GM12878 (cell line): ENCODE measurements around the gene OPCML. TPM values are rescaled to one million over a fixed set of nuclear protein-coding genes. Genes with fewer than 3 reads are reported as not detected.

ENCODE experiments used
- ATAC-seq: fragments of 200-7000 bp; cut with Tn5 transposase; 3 replicates; pipeline ENCODE4 v1.9.1; 2020; ENCODE audit warnings: mild to moderate bottlenecking, moderate library complexity
- BruUV-seq: library from RNA; stranded (reverse); fragments of 400-500 nt; replicated peaks from 2 replicates; lab custom pipeline; 2021; lab: Mats Ljungman, UMichigan
- CTCF ChIA-PET: fragments of 300-600 bp; sonication (Branson Sonifier 250); formaldehyde crosslinking; extraction: SDS; loops from one replicate; lab custom pipeline; 2021; ENCODE audit warnings: inconsistent platforms; lab: Yijun Ruan, JAX
- POLR2A ChIA-PET: fragments of 350-600 bp; formaldehyde crosslinking; extraction: SDS; loops from one replicate; lab custom pipeline; 2021; ENCODE audit warnings: inconsistent platforms; lab: Charles Lee
- RAD21 ChIA-PET: fragments of 300-600 bp; sonication (Branson Sonifier 250); formaldehyde crosslinking; loops from one replicate; lab custom pipeline; 2023; ENCODE audit warnings: antibody characterized with exemption; ENCODE audit not compliant: unreplicated experiment; lab: Charles Lee
- SMC1A ChIA-PET: fragments of 300-600 bp; sonication (Branson Sonifier 250); formaldehyde crosslinking; loops from one replicate; lab custom pipeline; 2023; ENCODE audit not compliant: unreplicated experiment, uncharacterized antibody; lab: Charles Lee
- DNase-seq: peaks from one replicate; pipeline ENCODE4 v3.0.0-alpha.2; 2011; ENCODE audit warnings: low read depth, low spot score
- FAIRE-seq: peaks from 3 replicates; lab custom pipeline; 2011; peaks lifted over from hg19 to GRCh38; lab: Jason Lieb, UNC
- H2AFZ ChIP-seq: 2 replicates; pipeline ENCODE4 v1.6.0; 2011; ENCODE audit warnings: low read depth, low read length, control low read depth; ENCODE audit not compliant: control insufficient read depth
- H3K27ac ChIP-seq: 2 replicates; pipeline ENCODE4 v1.5.1; 2011; ENCODE audit warnings: control low read depth; ENCODE audit not compliant: control insufficient read depth, insufficient read depth
- H3K27me3 ChIP-seq, 2 experiments: replicated peaks in 1 of 2; 2 replicates each; pipeline versions ENCODE4 v1.6.0 to v1.6.1; 2011; ENCODE audit warnings: low read length in 1 of 2; ENCODE audit not compliant: control insufficient read depth in 2 of 2, insufficient read depth in 2 of 2
- H3K36me3 ChIP-seq, 2 experiments: 2 replicates each; pipeline ENCODE4 v1.5.1; 2011; ENCODE audit warnings: low read length in 1 of 2; ENCODE audit not compliant: control insufficient read depth in 2 of 2, insufficient read depth in 2 of 2
- H3K4me1 ChIP-seq: 2 replicates; pipeline ENCODE4 v1.6.1; 2011; ENCODE audit warnings: mild to moderate bottlenecking, low read length, moderate library complexity, mixed read lengths; ENCODE audit not compliant: control insufficient read depth, insufficient read depth
- H3K4me2 ChIP-seq: 2 replicates; pipeline ENCODE4 v1.6.0; 2011; ENCODE audit warnings: control low read depth; ENCODE audit not compliant: control insufficient read depth, insufficient read depth
- H3K4me3 ChIP-seq: fragments of 200-600 bp; sonication (generic); 2 replicates; pipeline ENCODE4 v1.5.1; 2016
- H3K79me2 ChIP-seq: 2 replicates; pipeline ENCODE4 v1.6.0; 2011; ENCODE audit warnings: low read length; ENCODE audit not compliant: control insufficient read depth, insufficient read depth
- H3K9ac ChIP-seq: 2 replicates; pipeline ENCODE4 v1.8.0; 2011; ENCODE audit warnings: low read length, control low read depth, mixed read lengths; ENCODE audit not compliant: control insufficient read depth, insufficient read depth
- H3K9me3 ChIP-seq: replicated peaks from 3 replicates; pipeline ENCODE4 v1.5.1; 2011; ENCODE audit warnings: mild to moderate bottlenecking, low read length; ENCODE audit not compliant: control insufficient read depth, insufficient read depth
- H4K20me1 ChIP-seq: 2 replicates; pipeline ENCODE4 v1.6.0; 2011; ENCODE audit not compliant: control insufficient read depth, insufficient read depth
- BHLHE40 ChIP-seq, 2 experiments: fragments of 450-650 bp in 1 of 2; IDR thresholded peaks; 2 replicates each; pipeline ENCODE4 v1.6.1; 2011 to 2017; ENCODE audit warnings: low read depth in 2 of 2, borderline replicate concordance in 1 of 2, improper control_type of control experiment in 1 of 2, low read length in 1 of 2, mild to moderate bottlenecking in 1 of 2
- CTCF ChIP-seq, 3 experiments: IDR thresholded peaks in 2 of 3; conservative IDR thresholded peaks in 1 of 3; 2 replicates each; pipeline ENCODE4 v1.5.1; 2011; ENCODE audit warnings: low read depth in 3 of 3, low read length in 3 of 3, mild to moderate bottlenecking in 3 of 3, control low read depth in 2 of 3, moderate library complexity in 2 of 3, inconsistent platforms in 1 of 3, mixed read lengths in 1 of 3; ENCODE audit not compliant: control insufficient read depth in 2 of 3, insufficient read depth in 1 of 3; ENCODE audit errors: extremely low read depth in 1 of 3
- E2F4 ChIP-seq: IDR thresholded peaks from 2 replicates; pipeline ENCODE4 v1.6.1; 2012; ENCODE audit warnings: low read depth, low read length, improper control_type of control experiment
- ESRRA ChIP-seq: IDR thresholded peaks from 2 replicates; pipeline ENCODE4 v1.6.1; 2012; ENCODE audit warnings: mild to moderate bottlenecking, low read length, improper control_type of control experiment
- IKZF2 ChIP-seq, 2 experiments: fragments of 450-650 bp; IDR thresholded peaks; 2 replicates each; pipeline ENCODE4 v1.6.1; 2017; ENCODE audit warnings: mild to moderate bottlenecking in 2 of 2, moderate library complexity in 2 of 2
- KDM1A ChIP-seq: fragments of 200-600 bp; sonication (generic); IDR thresholded peaks from 2 replicates; pipeline ENCODE4 v1.6.1; 2016; ENCODE audit warnings: borderline replicate concordance
- MEF2B ChIP-seq: fragments of 450-650 bp; IDR thresholded peaks from 2 replicates; pipeline ENCODE4 v1.6.1; 2018; ENCODE audit warnings: mild to moderate bottlenecking, moderate library complexity; ENCODE audit not compliant: partially characterized antibody, poor library complexity, severe bottlenecking
- MTA3 ChIP-seq: IDR thresholded peaks from 2 replicates; pipeline ENCODE4 v1.6.1; 2012; ENCODE audit warnings: low read length, inconsistent platforms, borderline replicate concordance
- MXI1 ChIP-seq: fragments of 150-350 bp; IDR thresholded peaks from 2 replicates; pipeline ENCODE4 v1.6.1; 2011; ENCODE audit warnings: low read depth, mild to moderate bottlenecking, inconsistent platforms, low read length, improper control_type of control experiment
- NR2F1 ChIP-seq: fragments of 450-650 bp; conservative IDR thresholded peaks from 2 replicates; pipeline ENCODE4 v1.6.1; 2017; ENCODE audit warnings: mild to moderate bottlenecking
- SIN3A ChIP-seq: IDR thresholded peaks from 2 replicates; pipeline ENCODE4 v1.6.1; 2012; ENCODE audit warnings: low read depth, low read length, improper control_type of control experiment
- SMAD1 ChIP-seq: fragments of 450-650 bp; IDR thresholded peaks from 2 replicates; pipeline ENCODE4 v1.6.1; 2018; ENCODE audit warnings: mild to moderate bottlenecking, low read depth; ENCODE audit not compliant: partially characterized antibody
- SMAD5 ChIP-seq: IDR thresholded peaks from 2 replicates; pipeline ENCODE4 v1.6.1; 2016; ENCODE audit warnings: antibody characterized with exemption, low read depth
- SRF ChIP-seq, 2 experiments: IDR thresholded peaks; 2 replicates each; pipeline ENCODE4 v1.6.1; 2011; ENCODE audit warnings: low read depth in 2 of 2, low read length in 2 of 2, mild to moderate bottlenecking in 1 of 2, moderate library complexity in 1 of 2
- SUPT20H ChIP-seq: IDR thresholded peaks from 2 replicates; pipeline ENCODE4 v1.6.1; 2011; ENCODE audit warnings: low read depth, mild to moderate bottlenecking, low read length, moderate library complexity, borderline replicate concordance; ENCODE audit not compliant: control insufficient read depth
- SUZ12 ChIP-seq: fragments of 200-600 bp; sonication (generic); IDR thresholded peaks from one replicate; pipeline ENCODE4 v1.6.1; 2018; ENCODE audit warnings: antibody characterized with exemption, mild to moderate bottlenecking; ENCODE audit not compliant: unreplicated experiment
- TBL1XR1 ChIP-seq: IDR thresholded peaks from 2 replicates; pipeline ENCODE4 v1.6.1; 2012; ENCODE audit warnings: low read depth, low read length, improper control_type of control experiment
- WGBS: methylation state at CpG from one replicate; pipeline ENCODE4 v1.1.6; 2016; ENCODE audit warnings: low lambda C conversion rate; ENCODE audit not compliant: insufficient replicate concordance, insufficient coverage; ENCODE audit errors: missing lambda C conversion rate; 5-methylcytosine and 5-hydroxymethylcytosine counted together
- in situ Hi-C: fragments of 300-500 bp; cut with MboI; formaldehyde crosslinking; loops from 9 replicates; pipeline ENCODE4 v1.14.3; 2018; ENCODE audit warnings: mixed read lengths
- intact Hi-C: fragments of 100-400 bp; cut with micrococcal nuclease; formaldehyde crosslinking; loops from one replicate; pipeline ENCODE4 v1.14.2; 2022; ENCODE audit not compliant: unreplicated experiment
- polyA plus RNA-seq, 11 experiments: library from polyadenylated mRNA; depleted of rRNA in 4 of 11; unstranded in 6 of 11; stranded (reverse) in 5 of 11; fragments of >200 nt; fragmentation: Nextera tagmentation in 4 of 11; fragmentation: Illumina TruSeq in 1 of 11; extraction: Ambion mirVana in 4 of 11; extraction: Trizol in 1 of 11; gene quantifications; 1 replicate in 1 of 11; 2 replicates in 10 of 11; pipeline versions ENCODE4 v1.2.1 to v1.2.3, GENCODE V29; 2011 to 2016; ENCODE audit warnings: inconsistent platforms in 2 of 11, missing spikeins in 2 of 11, low read depth in 1 of 11
- total RNA-seq, 4 experiments: library from RNA; depleted of rRNA in 3 of 4; stranded (reverse); fragments of >200 nt in 3 of 4; fragmentation: Illumina TruSeq in 1 of 4; extraction: Trizol in 1 of 4; gene quantifications; 2 replicates each; pipeline versions ENCODE4 v1.2.1 to v1.2.3, GENCODE V29; 2013 to 2021
- TF ChIP-seq, protein P1 (sequence below): fragments of 150-350 bp; IDR thresholded peaks from 2 replicates; pipeline ENCODE4 v1.6.1; 2016; ENCODE audit warnings: low read depth, low read length

OPCML gene
- total and polyA plus RNA-seq, 10 of the 15 experiments (the other 5 are each of a cell fraction or from before 2014, with no cell fraction given), result 0.84 TPM; not detected in 9

DNA sequence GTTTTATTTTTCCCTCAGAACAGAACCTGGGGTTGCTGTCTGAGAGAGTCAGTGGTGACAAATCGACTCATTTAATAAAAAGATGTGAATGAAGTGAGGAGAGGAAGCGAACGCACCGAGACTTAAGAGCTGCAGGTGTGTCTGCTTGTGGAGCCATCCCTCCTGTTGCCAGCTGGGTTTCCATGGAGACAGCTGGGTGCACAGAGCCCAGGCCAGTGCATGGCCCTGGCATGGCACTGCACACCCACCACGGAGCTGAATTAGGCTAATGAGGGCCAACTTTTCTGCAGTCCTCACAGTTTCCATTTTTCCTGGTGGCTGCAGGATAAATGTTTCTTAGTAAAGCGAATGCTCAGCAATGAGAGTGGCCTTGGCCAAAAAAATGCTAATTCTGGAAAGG is 750.2 kb downstream of the OPCML start:
- no peaks in the 10 kb centered on the region for H3K9me3 ChIP-seq
- no peaks in the 10 kb centered on the region for H4K20me1 ChIP-seq
- H2AFZ ChIP-seq, result no peak overlapping the region
- no peaks in the 10 kb centered on the region for H3K4me1 ChIP-seq
- FAIRE-seq (no peak), ATAC-seq (no peak), DNase-seq (no peak)
- no peaks in the 10 kb centered on the region for H3K79me2 ChIP-seq
- H3K27me3 ChIP-seq, result no peaks in the 10 kb centered on the region; a peak in 1 of 4 replicates
- H3K4me3 ChIP-seq, result no peak overlapping the region
- BruUV-seq, result no TSS peak
- RAD21 ChIA-PET, result no interaction called here
- intact Hi-C loops, result no loop called here
- SMC1A ChIA-PET, result no interaction called here
- H3K4me2 ChIP-seq, result no peak overlapping the region
- H3K36me3 ChIP-seq, result no peaks in the 10 kb centered on the region
- POLR2A ChIA-PET, result no interaction called here
- 38% methylated on average over 6 of the region's 6 CpGs for WGBS
- H3K9ac ChIP-seq, result no peak overlapping the region
- in situ Hi-C loops, result no loop called here
- H3K27ac ChIP-seq, result no peak overlapping the region
- CTCF ChIA-PET, result no interaction called here
- TF ChIP-seq CTCF (IDR thresholded peaks at IDR 0.05 in 2 of 3, conservative IDR thresholded peaks at IDR 0.05 in 1 of 3; ENCODE audit: control insufficient read depth in 2 of 3, extremely low read depth in 1 of 3, insufficient read depth in 1 of 3, low read depth in 3 of 3, low read length in 3 of 3) (no peak), KDM1A (no peak), SMAD5 (no peak), SIN3A (no peak), NR2F1 (no peak), MEF2B (no peak), E2F4 (no peak), TBL1XR1 (no peak), ESRRA (no peak), MTA3 (no peak), SRF (IDR thresholded peaks at IDR 0.05; ENCODE audit: low read depth in 2 of 2, low read length in 2 of 2) (no peak), BHLHE40 (IDR thresholded peaks at IDR 0.05; ENCODE audit: borderline replicate concordance in 1 of 2, low read depth in 2 of 2, low read length in 1 of 2) (no peak), SMAD1 (no peak), SUZ12 (no peak), MXI1 (no peak), IKZF2 (IDR thresholded peaks at IDR 0.05) (no peak), SUPT20H (no peak)
- TF ChIP-seq, protein P1, sequence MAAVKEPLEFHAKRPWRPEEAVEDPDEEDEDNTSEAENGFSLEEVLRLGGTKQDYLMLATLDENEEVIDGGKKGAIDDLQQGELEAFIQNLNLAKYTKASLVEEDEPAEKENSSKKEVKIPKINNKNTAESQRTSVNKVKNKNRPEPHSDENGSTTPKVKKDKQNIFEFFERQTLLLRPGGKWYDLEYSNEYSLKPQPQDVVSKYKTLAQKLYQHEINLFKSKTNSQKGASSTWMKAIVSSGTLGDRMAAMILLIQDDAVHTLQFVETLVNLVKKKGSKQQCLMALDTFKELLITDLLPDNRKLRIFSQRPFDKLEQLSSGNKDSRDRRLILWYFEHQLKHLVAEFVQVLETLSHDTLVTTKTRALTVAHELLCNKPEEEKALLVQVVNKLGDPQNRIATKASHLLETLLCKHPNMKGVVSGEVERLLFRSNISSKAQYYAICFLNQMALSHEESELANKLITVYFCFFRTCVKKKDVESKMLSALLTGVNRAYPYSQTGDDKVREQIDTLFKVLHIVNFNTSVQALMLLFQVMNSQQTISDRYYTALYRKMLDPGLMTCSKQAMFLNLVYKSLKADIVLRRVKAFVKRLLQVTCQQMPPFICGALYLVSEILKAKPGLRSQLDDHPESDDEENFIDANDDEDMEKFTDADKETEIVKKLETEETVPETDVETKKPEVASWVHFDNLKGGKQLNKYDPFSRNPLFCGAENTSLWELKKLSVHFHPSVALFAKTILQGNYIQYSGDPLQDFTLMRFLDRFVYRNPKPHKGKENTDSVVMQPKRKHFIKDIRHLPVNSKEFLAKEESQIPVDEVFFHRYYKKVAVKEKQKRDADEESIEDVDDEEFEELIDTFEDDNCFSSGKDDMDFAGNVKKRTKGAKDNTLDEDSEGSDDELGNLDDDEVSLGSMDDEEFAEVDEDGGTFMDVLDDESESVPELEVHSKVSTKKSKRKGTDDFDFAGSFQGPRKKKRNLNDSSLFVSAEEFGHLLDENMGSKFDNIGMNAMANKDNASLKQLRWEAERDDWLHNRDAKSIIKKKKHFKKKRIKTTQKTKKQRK, result no peak
